Heart left ventricle (tissue), 13 donors: Measurements from ENCODE around the gene FAM161A.

ENCODE experiments used
- CTCF ChIP-seq, 12 donors: fragments of 200-600 bp; sonication (generic) in 4 of 12; IDR thresholded peaks; one replicate each; pipeline versions ENCODE4 v1.5.0 to v1.8.0; 2018 to 2022; ENCODE audit warnings: antibody characterized with exemption in 12 of 12, mild to moderate bottlenecking in 5 of 12
- POLR2A ChIP-seq, 2 donors: fragments of 450-650 bp; IDR thresholded peaks; one replicate each; pipeline ENCODE4 v1.6.1; 2017; ENCODE audit warnings: antibody characterized with exemption in 2 of 2, mild to moderate bottlenecking in 2 of 2, moderate library complexity in 2 of 2
- donor health status: ischemic (EF 13 %, LVEDD 7.1; RV severe dilation, severe dysfunction).
- donor health status: DM: no; HTN: yes; CAD: no.
- donor health status: DM: no; HTN: no; CAD: no.
- donor health status: ischemic (EF 25% LVEDD 6.9; RV normal size, moderate dysfunction).
- donor health status: ischemic (EF 25% LVEDD 5.7; RV mildly dilated, moderate dysfunction).
- donor health status: ischemic (EF 35%, LVEDD 5.7; RV mildly dilated, moderate dysfunction).
- donor health status: nonischemic (EF 11% LVEDD 7.7; RV severe dilation, severe dysfunction).
- donor health status: DM: yes; HTN: yes; CAD: no.
- donor health status: PGD.
- donor health status: ischemic (EF 29% LVEDD 5.4; RV normal size, mild dysfunction).
- donor health status: nonischemic (EF 23%, LVEDD 6.1; RV moderate dilation, normal function).

- TF ChIP-seq POLR2A (IDR thresholded peaks at IDR 0.05) = peak in 1 of 2 donors; percentile 82
- TF ChIP-seq CTCF (IDR thresholded peaks at IDR 0.05) = peak in 1 of 12 donors; percentile 8
Measured at GRCh38 chr2:61888267-61889055, 34.6 kb upstream of the FAM161A start, which contains the start of gene CCT4.
